SK-N-SH (cell line): Measurements from ENCODE around the gene SLC22A15.

Experiments used
- CTCF ChIP-seq: fragments of 200-600 bp; sonication (generic); IDR thresholded peaks from 2 replicates; pipeline ENCODE4 v1.6.1; 2017; ENCODE audit warnings: antibody characterized with exemption, mild to moderate bottlenecking, moderate library complexity
- EP300 ChIP-seq, 2 experiments: IDR thresholded peaks; 2 replicates each; pipeline versions ENCODE4 v1.4.0 to v1.6.1; 2012; ENCODE audit warnings: borderline replicate concordance in 1 of 2, low read depth in 1 of 2, low read length in 1 of 2
- POLR2AphosphoS5 ChIP-seq: IDR thresholded peaks from 2 replicates; pipeline ENCODE4 v1.6.1; 2012; ENCODE audit warnings: low read depth, low read length
- ZBTB33 ChIP-seq: IDR thresholded peaks from 2 replicates; pipeline ENCODE4 v1.4.0; 2012; ENCODE audit warnings: low read depth, borderline replicate concordance

- TF ChIP-seq EP300 (IDR thresholded peaks at IDR 0.05; ENCODE audit: borderline replicate concordance in 1 of 2, low read depth in 1 of 2, low read length in 1 of 2) (no peak), CTCF (no peak), ZBTB33 (no peak), POLR2AphosphoS5 (no peak)
Measured at GRCh38 chr1:115955228-115955627, 21.1 kb upstream of the SLC22A15 start.
